Loucy (cell line): ENCODE measurements around the gene DLGAP3.

ENCODE experiments used
- EZH2phosphoT487 ChIP-seq: fragments of 200-600 bp; IDR thresholded peaks from 2 replicates; pipeline ENCODE4 v1.6.1; 2018; ENCODE audit warnings: antibody characterized with exemption, mild to moderate bottlenecking, moderate library complexity, borderline replicate concordance
- TF ChIP-seq, protein P1 (sequence below): fragments of 200-600 bp; sonication (generic); conservative IDR thresholded peaks from 2 replicates; pipeline ENCODE4 v1.5.1; 2014; ENCODE audit warnings: mild to moderate bottlenecking, antibody characterized with exemption, low read length

- TF ChIP-seq, protein P1, sequence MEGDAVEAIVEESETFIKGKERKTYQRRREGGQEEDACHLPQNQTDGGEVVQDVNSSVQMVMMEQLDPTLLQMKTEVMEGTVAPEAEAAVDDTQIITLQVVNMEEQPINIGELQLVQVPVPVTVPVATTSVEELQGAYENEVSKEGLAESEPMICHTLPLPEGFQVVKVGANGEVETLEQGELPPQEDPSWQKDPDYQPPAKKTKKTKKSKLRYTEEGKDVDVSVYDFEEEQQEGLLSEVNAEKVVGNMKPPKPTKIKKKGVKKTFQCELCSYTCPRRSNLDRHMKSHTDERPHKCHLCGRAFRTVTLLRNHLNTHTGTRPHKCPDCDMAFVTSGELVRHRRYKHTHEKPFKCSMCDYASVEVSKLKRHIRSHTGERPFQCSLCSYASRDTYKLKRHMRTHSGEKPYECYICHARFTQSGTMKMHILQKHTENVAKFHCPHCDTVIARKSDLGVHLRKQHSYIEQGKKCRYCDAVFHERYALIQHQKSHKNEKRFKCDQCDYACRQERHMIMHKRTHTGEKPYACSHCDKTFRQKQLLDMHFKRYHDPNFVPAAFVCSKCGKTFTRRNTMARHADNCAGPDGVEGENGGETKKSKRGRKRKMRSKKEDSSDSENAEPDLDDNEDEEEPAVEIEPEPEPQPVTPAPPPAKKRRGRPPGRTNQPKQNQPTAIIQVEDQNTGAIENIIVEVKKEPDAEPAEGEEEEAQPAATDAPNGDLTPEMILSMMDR = no peak
- no peak for TF ChIP-seq EZH2phosphoT487
Measured at GRCh38 chr1:34925730-34926129, 3.7 kb downstream of the DLGAP3 start.
